SK-N-SH (cell line): Measurements from ENCODE around the gene POLR3B. TPM values are rescaled to one million over a fixed set of nuclear protein-coding genes. Genes with fewer than 3 reads are reported as not detected.

Experiments used
- CTCF ChIA-PET: fragments of 300-600, 350-600 bp; formaldehyde crosslinking; extraction: SDS; loops from one replicate; lab custom pipeline; 2021; lab: Yijun Ruan, JAX
- POLR2A ChIA-PET: fragments of 350-600 bp; sonication (Branson Sonifier 250); formaldehyde crosslinking; extraction: SDS; loops from one replicate; lab custom pipeline; 2020; ENCODE audit warnings: antibody characterized with exemption, inconsistent platforms; lab: Yijun Ruan, JAX
- DNase-seq: peaks from one replicate; pipeline ENCODE4 v3.0.0; 2012
- H2AFZ ChIP-seq: fragments of 200-600 bp; sonication (generic); 2 replicates; pipeline ENCODE4 v1.8.1; 2016; ENCODE audit warnings: antibody characterized with exemption, mild to moderate bottlenecking, low read depth
- H3F3A ChIP-seq: fragments of 200-600 bp; sonication (generic); replicated peaks from 2 replicates; pipeline ENCODE3; 2016; ENCODE audit warnings: antibody characterized with exemption, mild to moderate bottlenecking; ENCODE audit not compliant: insufficient read depth
- H3K27ac ChIP-seq, 2 experiments: fragments of 200-500 bp in 1 of 2; fragments of 200-600 bp in 1 of 2; sonication (Bioruptor generic) in 1 of 2; sonication (generic), shearing (Covaris generic) in 1 of 2; 2 replicates each; pipeline versions ENCODE4 v1.5.1 to v1.6.1; 2014 to 2016; ENCODE audit warnings: low read depth in 2 of 2, inconsistent platforms in 1 of 2, low read length in 1 of 2, mild to moderate bottlenecking in 1 of 2, mixed read lengths in 1 of 2
- H3K27me3 ChIP-seq: fragments of 200-600 bp; sonication (generic), shearing (Covaris generic); 2 replicates; pipeline ENCODE4 v1.6.1; 2016; ENCODE audit warnings: mixed run types; ENCODE audit not compliant: insufficient read depth
- H3K36me3 ChIP-seq, 2 experiments: fragments of 200-500 bp in 1 of 2; fragments of 200-600 bp in 1 of 2; sonication (Bioruptor generic) in 1 of 2; sonication (generic) in 1 of 2; replicated peaks in 1 of 2; 2 replicates each; pipeline versions ENCODE3 to v1.5.1; 2014 to 2016; ENCODE audit warnings: low read length in 1 of 2, mild to moderate bottlenecking in 1 of 2; ENCODE audit not compliant: insufficient read depth in 2 of 2, control insufficient read depth in 1 of 2
- H3K4me1 ChIP-seq, 2 experiments: fragments of 200-500 bp in 1 of 2; fragments of 200-600 bp in 1 of 2; sonication (Bioruptor generic) in 1 of 2; sonication (generic), shearing (Covaris generic) in 1 of 2; 2 replicates each; pipeline versions ENCODE4 v1.5.1 to v1.6.1; 2014 to 2016; ENCODE audit warnings: low read depth in 1 of 2, low read length in 1 of 2, mixed run types in 1 of 2; ENCODE audit not compliant: insufficient read depth in 2 of 2, control insufficient read depth in 1 of 2
- H3K4me2 ChIP-seq: fragments of 200-600 bp; sonication (generic), shearing (Covaris generic); 2 replicates; pipeline ENCODE4 v1.6.1; 2017; ENCODE audit warnings: mixed run types
- H3K4me3 ChIP-seq, 2 experiments: fragments of 200-500 bp in 1 of 2; fragments of 200-600 bp in 1 of 2; sonication (Bioruptor generic) in 1 of 2; sonication (generic), shearing (Covaris generic) in 1 of 2; 2 replicates each; pipeline versions ENCODE4 v1.5.1 to v1.8.1; 2014 to 2016; ENCODE audit warnings: low read depth in 2 of 2, inconsistent platforms in 1 of 2, low read length in 1 of 2, mild to moderate bottlenecking in 1 of 2, mixed read lengths in 1 of 2, moderate library complexity in 1 of 2
- H3K79me2 ChIP-seq: fragments of 200-600 bp; sonication (generic); 2 replicates; pipeline ENCODE4 v1.8.1; 2017; ENCODE audit warnings: mild to moderate bottlenecking; ENCODE audit not compliant: insufficient read depth
- H3K9ac ChIP-seq: fragments of 200-600 bp; sonication (generic); 2 replicates; pipeline ENCODE4 v1.6.1; 2017; ENCODE audit warnings: mixed run types
- H3K9me2 ChIP-seq: fragments of 200-600 bp; sonication (generic); 2 replicates; pipeline ENCODE4 v1.6.1; 2017; ENCODE audit warnings: mixed run types
- H3K9me3 ChIP-seq: fragments of 200-600 bp; sonication (generic); 2 replicates; pipeline ENCODE4 v1.6.1; 2017; ENCODE audit warnings: mixed run types, mild to moderate bottlenecking, moderate library complexity
- H4K20me1 ChIP-seq: fragments of 200-600 bp; sonication (generic); 2 replicates; pipeline ENCODE4 v1.6.1; 2017; ENCODE audit warnings: mild to moderate bottlenecking, mixed run types; ENCODE audit not compliant: insufficient read depth
- CHD2 ChIP-seq: fragments of 150-350 bp; IDR thresholded peaks from 2 replicates; pipeline ENCODE4 v1.6.1; 2018; ENCODE audit warnings: low read length; ENCODE audit not compliant: partially characterized antibody
- CTCF ChIP-seq: fragments of 200-600 bp; sonication (generic); IDR thresholded peaks from 2 replicates; pipeline ENCODE4 v1.6.1; 2017; ENCODE audit warnings: antibody characterized with exemption, mild to moderate bottlenecking, moderate library complexity
- ELF1 ChIP-seq: IDR thresholded peaks from 2 replicates; pipeline ENCODE4 v1.4.0; 2012
- EP300 ChIP-seq, 2 experiments: IDR thresholded peaks; 2 replicates each; pipeline versions ENCODE4 v1.4.0 to v1.6.1; 2012; ENCODE audit warnings: borderline replicate concordance in 1 of 2, low read depth in 1 of 2, low read length in 1 of 2
- FOSL2 ChIP-seq: IDR thresholded peaks from 2 replicates; pipeline ENCODE4 v1.4.0; 2012; ENCODE audit warnings: low read depth, mild to moderate bottlenecking, moderate library complexity, borderline replicate concordance
- FOXJ3 ChIP-seq: sonication (generic); formaldehyde crosslinking; IDR thresholded peaks from 2 replicates; pipeline ENCODE4 v1.5.1; 2020; ENCODE audit warnings: mild to moderate bottlenecking, missing genetic modification reagents
- FOXM1 ChIP-seq: IDR thresholded peaks from 2 replicates; pipeline ENCODE4 v1.4.0; 2012; ENCODE audit warnings: low read depth, mild to moderate bottlenecking
- IRF3 ChIP-seq: fragments of 150-350 bp; IDR thresholded peaks from 2 replicates; pipeline ENCODE4 v1.6.1; 2016; ENCODE audit warnings: mild to moderate bottlenecking, low read depth, low read length
- JUND ChIP-seq: IDR thresholded peaks from 2 replicates; pipeline ENCODE4 v1.4.0; 2012
- MEF2A ChIP-seq: IDR thresholded peaks from 2 replicates; pipeline ENCODE4 v1.4.0; 2012; ENCODE audit warnings: low read depth, borderline replicate concordance
- NFIC ChIP-seq: IDR thresholded peaks from 2 replicates; pipeline ENCODE4 v1.4.0; 2012; ENCODE audit warnings: borderline replicate concordance
- POLR2AphosphoS5 ChIP-seq: IDR thresholded peaks from 2 replicates; pipeline ENCODE4 v1.6.1; 2012; ENCODE audit warnings: low read depth, low read length
- RAD21 ChIP-seq: IDR thresholded peaks from 2 replicates; pipeline ENCODE4 v1.6.1; 2012; ENCODE audit warnings: mild to moderate bottlenecking, low read length
- RFX5 ChIP-seq: IDR thresholded peaks from 2 replicates; pipeline ENCODE4 v1.6.1; 2012; ENCODE audit warnings: mild to moderate bottlenecking, improper control_type of control experiment, low read length
- RXRA ChIP-seq: IDR thresholded peaks from 2 replicates; pipeline ENCODE4 v1.4.0; 2012; ENCODE audit warnings: low read depth, mild to moderate bottlenecking, borderline replicate concordance
- SMC3 ChIP-seq: IDR thresholded peaks from 2 replicates; pipeline ENCODE4 v1.6.1; 2012; ENCODE audit warnings: low read depth, low read length, improper control_type of control experiment
- TEAD4 ChIP-seq: IDR thresholded peaks from 2 replicates; pipeline ENCODE4 v1.4.0; 2012; ENCODE audit warnings: mild to moderate bottlenecking, borderline replicate concordance; ENCODE audit not compliant: insufficient read depth
- USF1 ChIP-seq: IDR thresholded peaks from 2 replicates; pipeline ENCODE4 v1.4.0; 2012; ENCODE audit warnings: low read depth, borderline replicate concordance
- USF2 ChIP-seq: fragments of 150-350 bp; IDR thresholded peaks from 2 replicates; pipeline ENCODE4 v1.6.1; 2017; ENCODE audit warnings: antibody characterized with exemption, low read length, low read depth, borderline replicate concordance
- ZBTB33 ChIP-seq: IDR thresholded peaks from 2 replicates; pipeline ENCODE4 v1.4.0; 2012; ENCODE audit warnings: low read depth, borderline replicate concordance
- WGBS: methylation state at CpG from one replicate; pipeline ENCODE4 v1.1.6; 2017; ENCODE audit warnings: low lambda C conversion rate; 5-methylcytosine and 5-hydroxymethylcytosine counted together
- polyA plus RNA-seq, 3 experiments: library from polyadenylated mRNA; depleted of rRNA; stranded (reverse); fragments of >200 nt; gene quantifications; 2 replicates each; pipeline ENCODE4 v1.2.3, GENCODE V29; 2012

POLR3B gene
- 3.3 and 3.9 TPM in 2 replicates for polyA plus RNA-seq (2012; rRNA removed)
- polyA plus RNA-seq (2012; cell fraction: cytosol; rRNA removed): 3.9 TPM in 2 replicates
- polyA plus RNA-seq (2012; cell fraction: nucleus; rRNA removed): 2.8 and 3.9 TPM in 2 replicates

- H3K79me2 ChIP-seq: peaks cover 38% of the 10 kb centered on the region
- no peaks in the 10 kb centered on the region for H3K9me2 ChIP-seq
- H3K9me3 ChIP-seq: no peaks in the 10 kb centered on the region
- H4K20me1 ChIP-seq: no peaks in the 10 kb centered on the region
- peak within 1 kb of the TSS; percentile 78 for H3K9ac ChIP-seq
- WGBS: under 1% methylated on average over 20 of the region's 63 CpGs
- no peaks in the 10 kb centered on the region for H3K36me3 ChIP-seq
- peak; percentile 96 for DNase-seq
- H3F3A ChIP-seq: peaks cover 8% of the 10 kb centered on the region
- POLR2A ChIA-PET: interaction anchor here (1.0 to 1.7 kb wide), 5 partner anchors 110 to 570 kb away, joined by 3 to 6 read pairs (median 4); partner anchors contain the start of gene CKAP4
- peak within 1 kb of the TSS; percentile 91 to 98 for H3K27ac ChIP-seq
- peaks cover 0 to 7% of the 10 kb centered on the region in 2 experiments; a peak in 2 of 4 replicates for H3K4me1 ChIP-seq
- no peaks in the 10 kb centered on the region for H3K27me3 ChIP-seq
- peak within 1 kb of the TSS; percentile 96 for H2AFZ ChIP-seq
- H3K4me2 ChIP-seq: peak within 1 kb of the TSS; percentile 85
- CTCF ChIA-PET: interaction anchor here (0.7 to 4.5 kb wide), 40 partner anchors 9 to 598 kb away, joined by 3 to 49 read pairs (median 4); partner anchors contain the start of genes TCP11L2 and TMEM263
- H3K4me3 ChIP-seq: peak within 1 kb of the TSS; percentile 82 to 87
- TF ChIP-seq RFX5: no peak
- TF ChIP-seq FOXM1: no peak
- peak; percentile 85 for TF ChIP-seq SMC3
- TF ChIP-seq TEAD4: 0 out of 2 replicates have a peak, but pooled peaks have one; percentile 2
- peak; percentile 93 for TF ChIP-seq POLR2AphosphoS5
- TF ChIP-seq USF1: peak; percentile 32; the same call in 1 of the 2 replicates
- no peak; the same call in 1 of the 2 replicates for TF ChIP-seq IRF3
- TF ChIP-seq FOXJ3 (CRISPR knock-in tag): no peak
- TF ChIP-seq RXRA: no peak
- peak; percentile 87 for TF ChIP-seq CHD2
- TF ChIP-seq ZBTB33: no peak
- peak in 1 of 2 experiments; percentile 39; a peak in 2 of 4 replicates for TF ChIP-seq EP300 (IDR thresholded peaks at IDR 0.05; ENCODE audit: borderline replicate concordance in 1 of 2, low read depth in 1 of 2, low read length in 1 of 2)
- TF ChIP-seq USF2: no peak
- no peak for TF ChIP-seq MEF2A
- peak; percentile 76 for TF ChIP-seq RAD21
- TF ChIP-seq CTCF: peak; percentile 83
- TF ChIP-seq NFIC: peak; percentile 31; the same call in 1 of the 2 replicates
- TF ChIP-seq FOSL2: no peak
- no peak; the same call in 1 of the 2 replicates for TF ChIP-seq JUND
- TF ChIP-seq ELF1: peak; percentile 83
Observed at GRCh38 chr12:106357549-106358395, at the start of gene POLR3B. TSS of gene POLR3B (plus strand) at chr12:106357748. CDS start at chr12:106357880, 132 bp downstream.
